Measurements from ENCODE around the gene DHCR7.

DNA sequence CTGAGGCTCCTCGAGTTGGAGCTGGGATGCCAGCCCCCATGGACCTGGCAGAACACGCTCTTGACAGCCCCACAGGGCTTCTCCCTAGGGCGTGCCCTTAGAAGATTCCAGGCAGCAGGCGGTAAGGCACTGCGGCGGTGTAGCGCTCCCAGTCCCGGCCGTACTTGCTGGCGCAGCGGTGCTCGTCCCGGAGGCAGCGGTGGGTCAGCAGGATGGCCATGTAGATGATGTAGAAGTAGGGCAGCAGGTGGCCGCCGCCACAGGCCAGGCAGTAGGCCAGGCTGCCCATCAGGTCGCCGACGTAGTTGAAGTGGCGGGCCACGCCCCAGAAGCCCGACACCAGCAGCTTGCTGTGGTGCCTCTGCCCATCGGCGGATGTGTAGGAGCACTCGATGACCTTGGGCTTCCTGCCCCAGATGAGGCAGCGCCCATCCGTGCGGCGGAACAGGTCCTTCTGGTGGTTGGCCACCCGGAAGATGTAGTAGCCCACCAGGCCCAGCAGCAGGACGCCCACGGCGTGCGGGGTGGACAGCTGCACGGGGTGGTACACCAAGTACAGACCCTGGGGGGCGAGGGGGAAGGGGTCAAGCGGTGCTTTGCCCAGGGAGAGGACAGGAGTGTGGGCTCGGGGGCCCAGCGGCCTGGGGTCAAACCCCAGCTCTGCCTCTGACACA lies 12.8 kb downstream of the DHCR7 start:
- TF ChIP-seq, protein P1, sequence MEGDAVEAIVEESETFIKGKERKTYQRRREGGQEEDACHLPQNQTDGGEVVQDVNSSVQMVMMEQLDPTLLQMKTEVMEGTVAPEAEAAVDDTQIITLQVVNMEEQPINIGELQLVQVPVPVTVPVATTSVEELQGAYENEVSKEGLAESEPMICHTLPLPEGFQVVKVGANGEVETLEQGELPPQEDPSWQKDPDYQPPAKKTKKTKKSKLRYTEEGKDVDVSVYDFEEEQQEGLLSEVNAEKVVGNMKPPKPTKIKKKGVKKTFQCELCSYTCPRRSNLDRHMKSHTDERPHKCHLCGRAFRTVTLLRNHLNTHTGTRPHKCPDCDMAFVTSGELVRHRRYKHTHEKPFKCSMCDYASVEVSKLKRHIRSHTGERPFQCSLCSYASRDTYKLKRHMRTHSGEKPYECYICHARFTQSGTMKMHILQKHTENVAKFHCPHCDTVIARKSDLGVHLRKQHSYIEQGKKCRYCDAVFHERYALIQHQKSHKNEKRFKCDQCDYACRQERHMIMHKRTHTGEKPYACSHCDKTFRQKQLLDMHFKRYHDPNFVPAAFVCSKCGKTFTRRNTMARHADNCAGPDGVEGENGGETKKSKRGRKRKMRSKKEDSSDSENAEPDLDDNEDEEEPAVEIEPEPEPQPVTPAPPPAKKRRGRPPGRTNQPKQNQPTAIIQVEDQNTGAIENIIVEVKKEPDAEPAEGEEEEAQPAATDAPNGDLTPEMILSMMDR (IDR thresholded peaks at IDR 0.05 in 4 of 5, conservative IDR thresholded peaks at IDR 0.05 in 1 of 5) = no peak
- TF ChIP-seq POLR2A (IDR thresholded peaks at IDR 0.05) = no peak
